ELF-1 (cell line): ENCODE measurements around the gene FOXS1.
"Not testable (repeated sequence)": the region's sequence is repeated elsewhere in the genome, so short reads cannot be mapped to it uniquely, and the experiment has no call there.

Source experiments
- DNase-seq: peaks from one replicate; pipeline ENCODE4 v3.0.0-alpha.2; 2016; ENCODE audit warnings: low read depth, low spot score

FOXS1 gene

DNA sequence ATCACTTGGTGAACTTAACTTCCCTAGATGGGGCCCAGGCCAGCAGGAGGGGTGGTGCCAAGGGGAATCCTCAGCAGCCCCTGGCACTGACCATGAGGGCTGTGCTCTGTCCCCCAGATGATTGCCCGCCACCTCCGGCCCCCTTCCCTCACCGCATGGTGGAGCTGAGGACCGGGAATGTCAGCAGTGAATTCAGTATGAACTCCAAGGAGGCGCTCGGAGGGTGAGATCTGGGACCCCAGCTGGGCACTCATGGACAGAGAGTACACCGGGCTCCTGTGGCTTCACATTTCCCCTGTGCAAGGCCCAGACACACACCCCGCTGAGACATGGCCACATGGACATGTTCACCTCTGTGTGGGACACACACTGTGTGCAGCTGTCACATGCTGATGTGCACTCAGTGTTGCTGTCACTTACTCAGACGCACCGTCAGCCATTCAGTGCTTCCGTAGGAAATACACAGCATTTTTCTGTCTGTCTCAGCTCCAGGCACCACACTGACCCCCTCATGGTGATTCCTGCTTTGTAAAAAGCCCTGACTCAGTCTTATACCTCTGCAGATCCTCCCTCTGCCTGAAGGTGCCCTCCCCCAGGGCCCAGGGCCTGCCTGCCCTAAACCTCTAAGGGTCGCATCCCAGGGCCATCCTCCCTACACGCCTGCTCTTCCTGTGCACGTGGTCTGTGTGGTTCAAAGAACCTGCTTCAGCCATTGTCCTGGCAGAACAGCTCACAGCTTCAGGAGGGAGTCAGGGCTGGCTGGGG is 21.9 kb downstream of the FOXS1 start:
- DNase-seq, result no peak

DNA sequence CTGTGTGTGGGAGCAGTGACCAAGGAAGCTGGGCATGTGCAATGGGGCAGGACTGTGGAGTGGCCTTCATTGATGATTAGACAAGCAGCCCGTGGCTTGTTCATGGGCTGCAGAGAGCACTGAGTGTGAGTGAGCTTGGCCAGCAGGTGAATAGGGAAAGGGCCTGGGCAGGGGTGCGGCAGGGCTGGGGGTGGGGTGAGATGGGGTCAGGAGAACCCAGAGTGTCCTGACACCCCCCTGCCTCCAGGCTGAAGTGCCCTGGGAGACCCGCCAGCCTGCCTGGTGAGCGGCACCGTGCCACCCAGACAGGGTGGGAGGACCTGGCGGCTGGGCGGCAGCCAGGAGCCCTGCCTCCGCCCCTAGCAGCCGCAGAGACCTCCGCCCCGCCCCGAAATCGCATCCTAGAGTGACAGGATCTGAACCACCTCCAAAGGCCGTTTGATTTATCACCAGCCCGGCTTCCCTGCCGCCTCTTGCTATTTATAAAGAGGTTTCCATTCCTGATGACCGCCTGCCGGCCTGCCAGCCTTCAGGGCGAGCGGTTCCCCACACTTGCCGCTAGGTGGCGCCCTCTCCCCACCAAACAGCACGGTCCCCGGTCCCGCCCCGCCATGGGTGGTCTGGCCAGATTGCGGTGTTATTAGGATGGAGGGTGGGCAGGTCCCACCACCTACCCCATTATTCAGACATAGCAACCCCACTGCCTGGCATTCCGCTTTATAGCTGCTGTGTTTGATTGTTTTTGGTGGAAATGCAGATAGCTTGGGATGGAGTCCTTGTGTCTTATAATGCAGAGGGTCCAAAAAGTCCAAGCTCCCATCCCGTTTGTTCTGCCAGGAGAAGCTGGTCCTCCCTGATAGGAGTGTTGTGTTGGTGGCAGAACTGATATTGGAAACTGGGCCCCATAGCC is 22.7 kb downstream of the FOXS1 start:
- DNase-seq, result peak; percentile 96

DNA sequence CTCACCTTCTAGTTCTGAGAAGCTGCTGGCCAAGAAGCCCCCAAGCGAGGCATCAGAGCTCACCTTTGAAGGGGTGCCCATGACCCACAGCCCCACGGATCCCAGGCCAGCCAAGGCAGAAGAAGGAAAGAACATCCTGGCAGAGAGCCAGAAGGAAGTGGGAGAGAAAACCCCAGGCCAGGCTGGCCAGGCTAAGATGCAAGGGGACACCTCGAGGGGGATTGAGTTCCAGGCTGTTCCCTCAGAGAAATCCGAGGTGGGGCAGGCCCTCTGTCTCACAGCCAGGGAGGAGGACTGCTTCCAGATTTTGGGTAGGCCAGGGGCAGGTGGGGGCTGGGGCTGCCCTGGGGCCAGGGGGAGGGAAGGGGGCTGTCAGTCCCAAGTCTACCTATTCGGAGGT is 24.0 kb downstream of the FOXS1 start:
- no peak for DNase-seq

DNA sequence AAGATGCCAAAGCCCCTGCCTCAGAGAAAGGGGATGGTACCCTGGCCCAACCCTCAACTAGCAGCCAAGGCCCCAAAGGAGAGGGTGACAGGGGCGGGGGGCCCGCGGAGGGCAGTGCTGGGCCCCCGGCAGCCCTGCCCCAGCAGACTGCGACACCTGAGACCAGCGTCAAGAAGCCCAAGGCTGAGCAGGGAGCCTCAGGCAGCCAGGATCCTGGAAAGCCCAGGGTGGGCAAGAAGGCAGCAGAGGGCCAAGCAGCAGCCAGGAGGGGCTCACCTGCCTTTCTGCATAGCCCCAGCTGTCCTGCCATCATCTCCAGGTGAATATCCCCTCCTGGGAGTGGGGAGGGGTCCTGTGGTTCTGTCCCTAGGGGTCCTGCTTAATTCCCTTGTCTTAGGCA is 25.2 kb downstream of the FOXS1 start:
- no peak for DNase-seq

DNA sequence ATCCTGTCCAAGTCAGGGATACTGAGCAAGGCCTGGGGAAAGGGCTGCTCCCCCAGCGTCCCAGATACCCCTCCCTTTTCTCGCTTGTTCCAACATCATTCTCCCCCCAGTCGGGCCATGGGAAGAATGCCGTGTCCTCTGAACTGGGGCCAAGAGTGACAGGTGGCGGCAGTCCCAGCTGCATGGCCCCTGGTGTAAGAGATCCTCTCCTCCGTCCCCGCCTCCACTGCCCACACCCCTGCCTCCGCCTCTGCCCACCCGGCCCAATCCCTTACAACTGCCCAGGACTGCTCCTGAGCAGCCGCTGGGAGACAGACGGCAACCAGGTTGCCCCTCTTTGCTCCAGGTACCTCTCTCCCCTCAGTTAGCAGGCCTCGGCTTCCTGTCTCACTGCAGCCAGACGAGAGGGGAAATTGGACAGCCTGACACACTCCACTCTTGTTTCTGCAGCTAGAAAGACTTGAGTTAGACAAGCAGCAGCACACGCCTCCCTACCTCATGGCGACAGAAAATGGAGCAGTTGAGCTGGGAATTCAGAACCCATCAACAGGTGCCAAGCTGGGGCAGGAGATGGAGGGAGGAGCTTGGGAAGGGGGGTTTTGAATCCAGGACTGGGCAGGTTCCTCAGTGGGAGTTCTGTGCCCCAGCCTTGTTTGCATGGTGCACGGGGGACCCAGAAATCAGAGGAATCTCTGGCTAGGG is 26.2 kb downstream of the FOXS1 start, which contains the start of gene MYLK2:
Gene MYLK2 (plus strand): TSS at position 274 of the 702 bp plus-strand sequence. CDS start 225 bp downstream, at position 499.
- no peak for DNase-seq

DNA sequence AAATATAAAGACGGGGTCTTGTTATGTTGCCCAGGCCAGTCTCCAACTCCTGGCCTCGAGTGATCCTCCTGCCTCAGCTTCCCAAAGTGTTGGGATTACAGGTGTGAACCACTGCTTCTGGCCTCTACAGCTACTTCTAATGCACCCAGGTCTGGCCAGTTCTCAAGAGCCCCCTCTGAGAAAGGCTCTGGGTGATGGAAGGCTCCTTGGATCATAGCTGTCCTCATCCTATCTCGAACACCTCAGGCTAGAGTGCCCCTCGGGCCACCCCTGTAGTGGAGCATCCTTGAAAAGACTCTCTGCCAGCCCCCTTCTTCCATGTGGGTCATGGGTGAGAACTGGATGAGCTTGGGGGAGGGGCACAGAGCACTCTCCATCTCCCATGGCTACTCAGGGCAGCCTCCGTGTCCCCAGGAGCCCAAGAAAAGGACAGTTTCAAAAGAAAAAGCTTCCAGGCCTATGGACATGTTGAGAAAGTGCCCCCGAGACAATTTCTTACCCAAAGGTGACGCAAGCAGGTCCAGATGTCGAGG is 27.0 kb downstream of the FOXS1 start:
- DNase-seq, result no peak

DNA sequence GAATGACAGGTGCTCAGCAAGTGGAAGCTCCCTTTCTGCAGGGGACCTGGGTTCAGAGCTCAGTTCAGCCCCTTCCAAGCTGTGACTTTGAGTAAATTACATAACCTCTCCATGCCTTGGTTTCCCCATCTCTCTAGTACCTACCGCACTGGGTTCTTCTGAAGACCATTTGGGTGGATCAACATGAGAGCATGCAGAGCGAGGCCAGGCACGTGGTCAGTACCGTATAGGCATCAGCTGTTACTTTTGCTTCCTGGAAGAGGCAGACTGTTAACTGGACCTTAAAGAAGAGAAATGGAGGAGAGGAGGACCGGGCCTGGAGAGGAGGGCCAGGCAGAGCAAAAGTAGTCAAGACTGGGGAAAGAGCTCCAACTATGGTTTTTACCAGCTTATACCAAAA is 27.9 kb downstream of the FOXS1 start:
- DNase-seq, result no peak

DNA sequence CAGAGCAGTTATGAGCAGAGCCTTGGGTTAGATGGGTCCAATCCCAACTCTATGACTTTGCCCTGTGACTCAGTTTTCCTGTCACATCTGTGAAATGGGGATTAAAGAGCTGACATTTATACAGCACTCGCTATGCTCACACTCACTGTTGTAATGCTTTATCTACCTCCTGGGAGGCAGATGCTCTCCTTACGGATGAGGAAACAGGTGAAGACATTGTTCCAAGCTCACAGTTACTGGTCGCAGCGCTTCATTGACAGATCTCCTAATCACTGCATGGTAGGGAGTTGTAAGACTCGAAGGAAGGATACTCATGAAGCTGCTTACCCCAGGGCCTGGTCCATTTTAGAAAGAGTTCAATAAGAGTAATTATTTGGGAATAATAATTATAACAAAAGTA is 29.2 kb downstream of the FOXS1 start:
- no peak for DNase-seq

DNA sequence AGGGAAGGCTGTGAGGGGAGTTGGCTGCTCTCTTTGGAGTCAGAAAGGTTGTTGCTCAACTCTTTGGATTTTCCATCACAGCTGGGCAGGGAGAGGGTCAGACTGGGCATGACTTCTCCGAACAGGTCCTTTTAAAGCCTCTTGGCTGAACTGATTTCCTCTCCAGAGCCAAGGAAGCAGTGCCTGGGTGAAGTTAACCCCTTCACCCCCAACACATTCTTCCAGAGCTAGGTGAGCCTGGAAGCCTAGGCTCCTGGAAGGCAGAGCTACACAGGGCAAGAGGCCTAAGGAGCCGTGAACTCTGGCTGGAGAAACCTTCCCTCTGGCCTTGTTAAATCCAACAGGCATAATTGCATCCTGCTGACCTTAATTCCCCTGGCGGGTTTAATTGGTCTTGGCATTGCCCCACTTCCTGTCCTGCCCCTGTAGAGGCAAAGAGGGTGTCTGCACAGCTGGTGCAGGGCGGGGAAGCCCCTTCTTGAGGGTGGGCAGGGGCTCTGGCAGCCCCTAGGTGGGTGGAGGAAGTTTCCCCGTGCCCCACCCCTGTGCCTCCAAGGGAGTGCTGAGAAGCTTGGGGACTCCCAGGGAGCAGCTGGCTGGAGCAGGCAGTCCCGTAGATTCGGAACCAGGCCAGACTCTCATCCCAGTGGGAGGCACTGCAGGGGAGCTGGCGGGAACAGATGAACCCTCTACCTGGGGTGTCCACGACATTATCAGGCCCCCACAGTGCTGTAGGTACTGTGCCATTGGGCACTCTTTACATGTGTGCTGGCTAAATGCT is 29.8 kb downstream of the FOXS1 start:
- DNase-seq, result no peak

DNA sequence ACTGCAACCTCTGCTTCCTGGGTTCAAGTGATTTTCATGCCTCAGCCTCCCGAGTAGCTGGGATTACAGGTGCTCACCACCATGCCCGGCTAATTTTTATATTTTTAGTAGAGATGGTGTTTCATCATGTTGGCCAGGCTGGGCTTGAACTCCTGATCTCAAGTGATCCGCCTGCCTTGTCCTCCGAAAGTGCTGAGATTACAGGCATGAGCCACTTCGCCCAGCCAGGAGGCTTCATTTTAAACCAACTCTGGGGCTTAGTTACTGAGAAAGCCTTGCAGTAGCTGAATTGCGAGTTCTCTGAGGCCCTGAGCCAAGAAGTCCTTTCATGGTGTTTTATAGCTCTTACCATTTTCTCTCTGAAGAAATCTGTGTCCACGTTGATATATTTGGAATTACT is 31.3 kb downstream of the FOXS1 start:
- DNase-seq, result not testable (repeated sequence)

DNA sequence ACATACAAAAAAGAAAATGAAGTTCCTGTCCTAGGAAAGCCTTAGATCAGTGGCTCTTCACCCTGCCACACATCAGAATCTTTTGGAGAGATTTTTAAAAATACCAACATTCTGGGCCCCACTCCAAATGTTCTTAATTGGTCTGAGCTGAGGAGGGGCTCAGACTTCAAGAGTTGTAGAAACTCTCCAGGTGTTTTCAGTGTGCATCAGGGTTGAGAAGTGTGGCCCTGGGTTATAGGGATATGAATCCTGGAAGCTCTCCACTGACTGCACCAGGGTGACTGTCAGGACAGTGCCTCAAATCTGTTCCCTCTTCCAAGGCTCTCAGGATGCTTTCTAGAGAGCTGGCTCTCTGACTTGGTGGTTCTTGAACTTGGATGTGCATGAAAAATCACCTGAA is 31.8 kb downstream of the FOXS1 start:
- no peak for DNase-seq

DNA sequence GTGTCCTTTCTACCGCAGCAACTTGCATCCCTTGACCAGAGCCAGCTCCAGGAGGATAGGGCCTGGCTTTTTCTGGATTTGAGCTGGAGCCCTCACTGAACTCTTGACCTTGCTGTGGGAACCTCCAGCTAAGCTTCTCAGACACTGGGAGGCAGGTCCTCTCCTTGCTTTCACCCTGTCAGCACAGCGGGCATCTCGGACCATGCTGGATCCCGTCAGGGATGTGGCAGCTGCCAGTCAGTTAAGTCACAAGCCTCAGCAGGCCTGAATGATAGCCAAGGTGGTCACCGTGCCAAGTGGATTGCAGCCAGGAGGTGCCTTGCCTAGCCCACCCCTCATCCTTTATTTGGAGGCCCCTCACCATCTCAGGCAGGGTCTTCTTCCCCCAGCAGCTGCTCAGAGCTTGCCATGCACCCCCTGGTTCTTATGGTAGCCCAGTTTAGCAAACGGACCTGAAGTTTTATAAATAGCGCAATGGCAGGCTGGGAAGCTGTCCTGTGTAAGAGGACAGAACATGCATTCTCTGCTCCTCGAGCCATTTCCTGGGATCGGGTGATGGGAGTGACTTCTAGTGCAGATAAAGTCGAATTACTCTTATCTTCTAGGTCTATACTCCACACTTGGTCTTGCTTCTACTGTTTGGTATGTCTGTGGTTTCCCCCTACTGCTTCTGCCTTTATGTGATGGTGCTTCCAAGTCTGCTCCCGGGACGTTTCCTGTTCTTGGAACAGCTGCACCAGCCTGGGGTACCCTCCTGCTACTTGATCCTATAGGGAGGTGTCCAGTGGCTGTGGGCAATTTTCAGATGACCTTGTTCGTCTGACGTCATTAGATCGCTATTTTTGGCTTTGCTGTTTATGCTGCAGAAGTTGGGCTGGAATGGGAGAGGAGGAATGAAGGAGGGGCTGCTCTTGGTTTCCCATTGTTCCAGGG is 33.3 kb downstream of the FOXS1 start:
- DNase-seq, result no peak

DNA sequence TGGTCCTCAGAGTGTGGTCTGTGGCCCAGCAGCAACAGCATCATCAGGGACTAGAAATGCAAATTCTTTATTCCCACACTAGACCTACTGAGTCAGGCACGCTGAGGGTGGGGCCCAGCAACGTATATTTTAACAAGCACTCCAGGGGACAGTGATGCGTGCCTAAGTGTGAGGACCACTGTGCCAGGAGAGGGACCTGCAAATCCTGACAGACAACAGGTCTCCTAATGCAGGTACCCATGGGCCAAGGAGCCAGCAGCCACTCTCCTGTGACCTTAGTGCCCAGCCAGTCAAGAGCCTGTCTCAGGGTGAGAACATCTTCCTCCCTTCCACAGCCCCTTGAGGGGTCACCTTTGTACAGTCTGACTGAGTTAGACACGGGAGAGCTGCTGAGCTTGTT is 34.2 kb downstream of the FOXS1 start:
- DNase-seq, result no peak

DNA sequence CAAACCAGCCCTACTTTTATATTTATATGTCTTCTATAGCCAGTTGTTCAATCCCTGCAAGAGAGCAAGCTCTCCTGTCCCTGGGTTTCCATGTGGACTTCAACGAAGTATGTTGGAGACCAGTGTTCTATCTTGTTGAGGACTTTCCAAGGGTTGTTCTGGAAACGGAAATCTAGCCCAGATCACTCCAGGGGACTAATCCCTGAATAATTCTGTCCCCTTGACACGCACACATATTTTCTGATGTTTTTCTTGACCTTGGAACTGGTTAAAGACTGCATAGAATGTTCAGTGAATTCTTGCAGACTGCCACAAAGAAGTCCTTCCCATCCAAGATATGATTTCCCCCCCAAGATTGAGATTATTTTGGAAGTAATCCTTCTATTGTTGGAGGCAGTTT is 35.7 kb downstream of the FOXS1 start:
- no peak for DNase-seq

DNA sequence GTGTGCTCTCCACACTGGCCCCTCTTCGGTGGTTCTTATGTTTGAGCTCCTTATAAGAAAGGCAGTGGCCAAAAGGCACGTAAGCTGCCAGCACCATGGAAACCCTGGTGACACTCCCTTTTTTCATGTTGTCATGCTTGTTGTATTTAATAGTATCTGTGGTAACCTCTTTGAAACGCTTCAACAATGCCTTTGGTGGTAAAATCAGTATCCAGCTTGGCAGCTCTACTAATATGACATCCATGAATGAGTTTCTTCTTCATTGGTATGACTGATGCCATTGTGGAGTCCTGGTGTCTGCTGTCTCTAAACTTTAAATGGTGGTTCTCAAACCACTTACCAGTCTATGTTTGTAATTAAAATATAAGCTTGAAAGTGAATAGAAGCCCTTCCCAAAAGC is 36.9 kb downstream of the FOXS1 start:
- no peak for DNase-seq

DNA sequence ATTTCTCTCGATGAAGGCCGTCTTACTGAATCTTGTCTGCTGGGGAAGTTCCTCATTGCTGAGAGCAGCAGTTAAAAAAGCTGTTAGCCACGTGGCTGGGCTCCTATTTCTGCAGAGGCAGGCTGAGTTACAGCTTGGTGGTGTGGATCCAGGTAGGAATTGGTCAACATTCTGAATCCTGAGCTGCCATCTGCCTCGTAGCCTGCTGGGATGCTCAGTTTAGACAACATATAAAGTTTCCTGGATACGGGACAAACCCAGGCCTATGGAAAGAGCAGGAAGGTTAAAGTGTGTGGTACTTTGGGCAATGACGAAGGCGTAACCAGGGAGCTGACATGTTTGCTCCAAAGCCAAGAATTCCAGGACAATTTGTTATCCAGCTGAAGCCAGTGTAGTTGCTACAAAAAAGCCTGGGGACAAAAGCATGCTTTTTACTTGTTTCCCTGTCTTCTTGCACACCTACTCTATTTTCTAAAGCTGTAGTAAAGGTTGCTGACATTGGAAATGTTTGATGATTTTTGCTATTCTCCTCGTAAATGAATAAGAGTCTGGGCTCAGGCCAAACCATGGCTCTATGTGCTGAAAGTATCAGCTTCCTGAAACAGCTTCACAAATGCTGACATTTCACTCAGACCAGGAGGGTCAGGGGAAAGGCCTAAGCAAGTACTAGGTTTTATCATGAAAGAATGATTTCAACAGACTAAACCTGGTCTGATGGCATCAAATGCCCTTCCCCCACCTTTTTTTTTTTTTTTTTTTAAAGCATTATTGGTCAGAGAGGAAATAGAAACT is 38.6 kb downstream of the FOXS1 start:
- no peak for DNase-seq

DNA sequence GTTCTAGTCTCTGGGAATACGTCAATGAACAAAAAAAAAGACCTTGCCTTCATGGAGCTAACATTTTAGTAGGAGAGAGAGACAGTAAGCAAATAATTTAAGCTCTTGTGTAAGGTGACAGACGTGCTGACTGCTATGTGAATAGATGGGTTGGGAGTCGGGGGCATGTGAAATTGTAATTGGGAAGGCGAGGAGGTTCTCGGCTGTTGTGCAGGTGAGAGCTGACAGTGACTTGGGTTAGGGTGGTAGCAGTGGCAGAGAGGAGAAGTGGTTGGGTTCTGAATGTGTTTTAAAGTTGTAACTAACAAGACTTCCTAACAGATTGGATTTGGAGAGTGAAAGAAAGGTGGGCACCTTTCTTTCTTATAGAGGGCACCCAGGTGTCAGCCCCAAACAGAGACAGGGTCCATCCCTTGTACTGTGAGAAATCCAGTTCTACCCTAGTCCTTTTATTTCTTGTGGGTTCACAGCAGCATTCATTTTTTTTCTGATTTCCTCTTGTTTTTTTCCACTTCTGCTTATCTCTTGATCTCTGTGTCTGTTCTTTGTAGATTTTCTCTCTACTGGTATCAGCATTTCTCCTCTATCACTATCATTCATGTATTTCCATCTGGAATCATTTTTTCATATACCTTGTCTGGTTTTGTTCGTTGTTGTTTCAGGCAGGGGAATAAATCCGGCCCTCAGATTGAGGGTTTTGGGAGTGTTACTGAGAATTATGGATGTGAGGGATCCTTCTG is 41.7 kb downstream of the FOXS1 start:
- no peak for DNase-seq

DNA sequence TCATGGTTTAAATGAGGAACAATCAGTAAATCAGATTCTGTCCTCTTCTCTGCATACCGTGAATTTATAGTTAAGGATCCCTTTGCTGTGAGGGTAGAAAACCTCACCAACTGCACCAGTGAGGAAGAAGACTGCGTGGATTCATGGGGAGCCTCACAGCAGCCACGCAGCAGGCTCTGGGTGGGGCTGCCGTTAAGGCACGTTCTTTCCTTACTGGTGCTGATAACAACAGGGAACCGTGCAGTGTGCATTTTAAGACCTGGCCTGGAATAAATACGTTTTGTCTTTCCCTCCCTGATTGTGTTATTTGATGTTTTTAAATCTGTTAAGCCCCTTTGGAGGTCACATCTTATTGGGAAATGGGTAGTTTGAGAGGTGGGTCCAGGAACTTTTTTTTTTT is 43.9 kb downstream of the FOXS1 start:
- no peak for DNase-seq

DNA sequence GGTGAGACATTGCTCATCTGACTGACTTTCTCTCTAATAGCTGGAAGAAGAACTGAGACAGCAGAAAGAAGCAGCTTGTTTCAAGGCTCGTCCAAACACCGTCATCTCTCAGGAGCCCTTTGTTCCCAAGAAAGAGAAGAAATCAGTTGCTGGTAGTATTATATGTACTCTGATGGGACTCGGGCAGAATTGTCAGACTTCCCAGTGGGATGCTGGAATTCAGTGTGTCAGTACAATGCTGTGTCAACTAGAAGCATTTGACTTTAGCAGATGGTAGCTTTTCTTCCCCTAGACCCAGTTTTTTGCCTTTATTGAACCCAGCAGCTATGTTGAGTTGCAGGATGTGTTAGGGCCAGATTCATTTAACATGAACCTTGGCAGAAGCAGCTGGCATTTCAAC is 48.0 kb downstream of the FOXS1 start:
- DNase-seq, result no peak
